OCI-LY7 (cell line): ENCODE measurements around the gene STAG2. TPM values are rescaled to one million over a fixed set of nuclear protein-coding genes. Genes with fewer than 3 reads are reported as not detected.

Source experiments
- BruUV-seq: library from RNA; stranded (reverse); fragments of 400-500 nt; replicated peaks from 2 replicates; lab custom pipeline; 2021; lab: Mats Ljungman, UMichigan
- CTCF ChIA-PET: fragments of 300-600 bp; sonication (Branson Sonifier 250); formaldehyde crosslinking; loops from one replicate; lab custom pipeline; 2022; ENCODE audit warnings: antibody characterized with exemption; ENCODE audit not compliant: unreplicated experiment; lab: Charles Lee
- POLR2A ChIA-PET: fragments of 300-600 bp; sonication (Branson Sonifier 250); formaldehyde crosslinking; loops from one replicate; lab custom pipeline; 2022; ENCODE audit warnings: antibody characterized with exemption; lab: Charles Lee
- DNase-seq: peaks from one replicate; pipeline ENCODE4 v3.0.0-alpha.2; 2015; ENCODE audit warnings: low spot score
- H2AFZ ChIP-seq: fragments of 200-600 bp; sonication (generic), shearing (Covaris generic); 2 replicates; pipeline ENCODE4 v1.6.1; 2014; ENCODE audit warnings: mild to moderate bottlenecking, antibody characterized with exemption, low read length, moderate library complexity
- H3K27ac ChIP-seq: fragments of 200-600 bp; sonication (generic); 2 replicates; pipeline ENCODE4 v1.5.1; 2014; ENCODE audit warnings: mixed run types, low read depth, mild to moderate bottlenecking, moderate library complexity, low read length, inconsistent platforms; ENCODE audit not compliant: poor library complexity, severe bottlenecking
- H3K36me3 ChIP-seq: fragments of 200-600 bp; sonication (generic); 2 replicates; pipeline ENCODE4 v1.6.1; 2014; ENCODE audit warnings: mild to moderate bottlenecking, antibody characterized with exemption, low read length, moderate library complexity, mixed read lengths; ENCODE audit not compliant: insufficient read depth
- H3K4me1 ChIP-seq: fragments of 200-600 bp; sonication (generic); 2 replicates; pipeline ENCODE4 v1.5.1; 2014; ENCODE audit warnings: mild to moderate bottlenecking, low read length; ENCODE audit not compliant: insufficient read depth, poor library complexity, severe bottlenecking
- H3K4me2 ChIP-seq: fragments of 200-600 bp; sonication (generic); 2 replicates; pipeline ENCODE4 v1.6.1; 2014; ENCODE audit warnings: mild to moderate bottlenecking, low read length
- H3K4me3 ChIP-seq: fragments of 200-600 bp; sonication (generic); 2 replicates; pipeline ENCODE4 v1.5.1; 2014; ENCODE audit warnings: mild to moderate bottlenecking, low read depth, low read length; ENCODE audit not compliant: poor library complexity, severe bottlenecking
- H3K79me2 ChIP-seq: fragments of 200-600 bp; sonication (generic); 2 replicates; pipeline ENCODE4 v1.6.1; 2016; ENCODE audit warnings: low read depth, mild to moderate bottlenecking, low read length, moderate library complexity, mixed read lengths; ENCODE audit not compliant: insufficient read depth
- H3K9me2 ChIP-seq: fragments of 200-600 bp; sonication (generic); 2 replicates; pipeline ENCODE4 v1.6.1; 2016; ENCODE audit warnings: mild to moderate bottlenecking, low read length, mixed read lengths; ENCODE audit not compliant: insufficient read depth
- H3K9me3 ChIP-seq: fragments of 200-600 bp; sonication (generic); 2 replicates; pipeline ENCODE4 v1.6.1; 2014; ENCODE audit warnings: mild to moderate bottlenecking, mixed run types, low read length, mixed read lengths
- H4K20me1 ChIP-seq: fragments of 200-600 bp; sonication (generic); 2 replicates; pipeline ENCODE4 v1.6.1; 2014; ENCODE audit warnings: mild to moderate bottlenecking, antibody characterized with exemption, low read length, moderate library complexity, mixed read lengths; ENCODE audit not compliant: insufficient read depth
- CTCF ChIP-seq: fragments of 200-600 bp; sonication (generic); conservative IDR thresholded peaks from 2 replicates; pipeline ENCODE4 v1.5.1; 2014; ENCODE audit warnings: mild to moderate bottlenecking, antibody characterized with exemption, low read length, moderate library complexity, mixed read lengths
- EZH2phosphoT487 ChIP-seq: fragments of 200-600 bp; sonication (generic); IDR thresholded peaks from 2 replicates; pipeline ENCODE4 v1.6.1; 2018; ENCODE audit warnings: low read depth, borderline replicate concordance, mild to moderate bottlenecking, mixed run types, antibody characterized with exemption, low read length, moderate library complexity, mixed read lengths
- intact Hi-C: fragments of 100-400 bp; cut with micrococcal nuclease; formaldehyde crosslinking; loops from one replicate; pipeline ENCODE4 v1.10.0; 2022; ENCODE audit not compliant: unreplicated experiment
- total RNA-seq, 2 experiments: library from RNA; depleted of rRNA in 1 of 2; stranded (reverse); fragments of >200 nt in 1 of 2; shearing (Covaris generic) in 1 of 2; gene quantifications; 2 replicates each; pipeline ENCODE4 v1.2.3, GENCODE V29; 2014 to 2022

The STAG2 gene
- total RNA-seq, 2 experiments from 2014 or later: 56.7 to 68.9 TPM

- TF ChIP-seq CTCF: no peak
- TF ChIP-seq EZH2phosphoT487: no peak
- no peaks in the 10 kb centered on the region for H3K36me3 ChIP-seq
- no peak overlapping the region for H3K4me2 ChIP-seq
- H3K4me3 ChIP-seq: no peak overlapping the region
- no TSS peak for BruUV-seq
- CTCF ChIA-PET: no interaction called here
- intact Hi-C loops: no loop called here
- no peaks in the 10 kb centered on the region for H3K4me1 ChIP-seq
- H2AFZ ChIP-seq: no peak overlapping the region
- H3K79me2 ChIP-seq: no peaks in the 10 kb centered on the region
- H3K9me2 ChIP-seq: no peaks in the 10 kb centered on the region
- no peaks in the 10 kb centered on the region for H3K9me3 ChIP-seq
- H4K20me1 ChIP-seq: no peaks in the 10 kb centered on the region
- POLR2A ChIA-PET: no interaction called here
- no peak for DNase-seq
- no peak overlapping the region for H3K27ac ChIP-seq
Measured at GRCh38 chrX:123918106-123918721, 43.3 kb upstream of the STAG2 start.

- H3K79me2 ChIP-seq: no peaks in the 10 kb centered on the region
- no peak overlapping the region for H3K4me3 ChIP-seq
- H2AFZ ChIP-seq: no peak overlapping the region
- H3K36me3 ChIP-seq: no peaks in the 10 kb centered on the region
- H3K9me2 ChIP-seq: no peaks in the 10 kb centered on the region
- TF ChIP-seq CTCF (no peak), EZH2phosphoT487 (no peak)
- CTCF ChIA-PET: no interaction called here
- intact Hi-C loops: no loop called here
- no TSS peak for BruUV-seq
- no peaks in the 10 kb centered on the region for H4K20me1 ChIP-seq
- POLR2A ChIA-PET: interaction anchor here (0.7 kb wide), 1 partner anchor 436 kb away, joined by 3 read pairs; no protein-coding TSS in a partner anchor
- DNase-seq: no peak
- no peak overlapping the region for H3K27ac ChIP-seq
- H3K4me2 ChIP-seq: no peak overlapping the region
- no peaks in the 10 kb centered on the region for H3K4me1 ChIP-seq
- H3K9me3 ChIP-seq: no peaks in the 10 kb centered on the region
Measured at GRCh38 chrX:123920105-123920785, 41.3 kb upstream of the STAG2 start.

- POLR2A ChIA-PET: interaction anchor here (0.7 kb wide), 1 partner anchor 179 kb away, joined by 3 read pairs; no protein-coding TSS in a partner anchor
- no TSS peak for BruUV-seq
- H3K9me2 ChIP-seq: no peaks in the 10 kb centered on the region
- CTCF ChIA-PET: no interaction called here
- H3K4me2 ChIP-seq: no peak overlapping the region
- H3K79me2 ChIP-seq: no peaks in the 10 kb centered on the region
- intact Hi-C loops: no loop called here
- H3K4me3 ChIP-seq: no peak overlapping the region
- no peak for DNase-seq
- no peaks in the 10 kb centered on the region for H4K20me1 ChIP-seq
- no peaks in the 10 kb centered on the region for H3K9me3 ChIP-seq
- TF ChIP-seq CTCF: no peak
- TF ChIP-seq EZH2phosphoT487: no peak
- H3K27ac ChIP-seq: no peak overlapping the region
- no peaks in the 10 kb centered on the region for H3K36me3 ChIP-seq
- H3K4me1 ChIP-seq: no peaks in the 10 kb centered on the region
- H2AFZ ChIP-seq: no peak overlapping the region
Measured at GRCh38 chrX:123923211-123923610, 38.3 kb upstream of the STAG2 start.
